Stimulated activated CD4-positive, alpha-beta T cell treated with anti-CD3 and anti-CD28 coated beads, Interleukin-15, amount 100 ng/mL, for 48 hours (primary cell): ENCODE measurements around the gene CLCN6.
A peak's percentile ranks its signal among the peaks of the same experiment; 100 is the strongest.

Source experiments
- DNase-seq, 2 donors: peaks; one replicate each; pipeline ENCODE4 v3.0.0-alpha.2; 2020; ENCODE audit warnings: low read depth in 2 of 2

Gene CLCN6

GRCh38 chr1:11778844-11779623, 27.0 kb upstream of the CLCN6 start:
- no peak for DNase-seq

GRCh38 chr1:11779715-11780379, 26.1 kb upstream of the CLCN6 start:
- DNase-seq: no peak

- DNase-seq: no peak
Measured at GRCh38 chr1:11780380-11781147, 25.4 kb upstream of the CLCN6 start.

- no peak for DNase-seq
Measured at GRCh38 chr1:11781297-11781696, 24.7 kb upstream of the CLCN6 start.

- no peak for DNase-seq
Measured at GRCh38 chr1:11782127-11782708, 23.8 kb upstream of the CLCN6 start.

- DNase-seq: no peak
Measured at GRCh38 chr1:11783556-11783955, 22.4 kb upstream of the CLCN6 start.

- DNase-seq: no peak
Measured at GRCh38 chr1:11784256-11784992, 21.6 kb upstream of the CLCN6 start.

GRCh38 chr1:11784993-11785769, 20.8 kb upstream of the CLCN6 start:
- peak in 1 of 2 donors; percentile 30 for DNase-seq

GRCh38 chr1:11786168-11786567, 19.8 kb upstream of the CLCN6 start:
- DNase-seq: no peak

GRCh38 chr1:11787251-11787803, 18.7 kb upstream of the CLCN6 start:
- DNase-seq: no peak

- no peak for DNase-seq
Measured at GRCh38 chr1:11787804-11788436, 18.1 kb upstream of the CLCN6 start.

GRCh38 chr1:11788549-11789053, 17.4 kb upstream of the CLCN6 start:
- no peak for DNase-seq

- DNase-seq: no peak
Measured at GRCh38 chr1:11789126-11790067, 16.6 kb upstream of the CLCN6 start.

- DNase-seq: no peak
Measured at GRCh38 chr1:11790101-11790879, 15.7 kb upstream of the CLCN6 start.

- DNase-seq: no peak
Measured at GRCh38 chr1:11790880-11791715, 14.9 kb upstream of the CLCN6 start.

- DNase-seq: no peak
Measured at GRCh38 chr1:11792106-11792505, 13.9 kb upstream of the CLCN6 start.

GRCh38 chr1:11793819-11794218, 12.2 kb upstream of the CLCN6 start:
- no peak for DNase-seq
